GM12865 (cell line): ENCODE data around the gene LAMA1.

Source experiments
- DNase-seq: peaks from one replicate; pipeline ENCODE4 v3.0.0; 2010; ENCODE audit warnings: low read depth
- H3K4me3 ChIP-seq: 2 replicates; pipeline ENCODE4 v1.5.1; 2011; ENCODE audit warnings: mild to moderate bottlenecking, low read depth, low read length, control low read depth
- CTCF ChIP-seq: IDR thresholded peaks from 2 replicates; pipeline ENCODE4 v1.5.1; 2011; ENCODE audit warnings: low read length, control low read depth, low read depth, inconsistent platforms; ENCODE audit not compliant: insufficient read depth; ENCODE audit errors: missing control alignments

LAMA1 gene

DNA sequence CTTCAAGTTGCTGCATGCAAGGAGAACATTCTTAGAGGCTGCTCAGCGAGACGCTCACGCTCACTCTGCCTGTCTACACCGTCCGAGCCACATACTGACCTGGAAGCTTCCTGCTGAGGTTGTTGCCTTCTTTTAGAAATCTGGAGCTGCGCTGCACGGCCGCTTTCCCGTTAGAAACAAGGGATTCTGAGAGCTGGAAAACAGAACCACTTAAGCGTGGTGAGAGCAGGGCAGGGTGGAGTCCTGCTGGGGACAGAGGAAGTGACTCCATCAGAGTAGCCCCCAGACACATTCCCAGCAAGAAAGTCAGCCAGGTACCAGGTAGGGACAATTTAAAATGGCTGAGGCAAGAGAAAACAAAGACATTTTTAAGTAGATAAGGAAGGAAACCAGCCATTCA lies 135.2 kb downstream of the LAMA1 start:
- DNase-seq = no peak
- H3K4me3 ChIP-seq = no peak overlapping the region
- no peak for TF ChIP-seq CTCF

DNA sequence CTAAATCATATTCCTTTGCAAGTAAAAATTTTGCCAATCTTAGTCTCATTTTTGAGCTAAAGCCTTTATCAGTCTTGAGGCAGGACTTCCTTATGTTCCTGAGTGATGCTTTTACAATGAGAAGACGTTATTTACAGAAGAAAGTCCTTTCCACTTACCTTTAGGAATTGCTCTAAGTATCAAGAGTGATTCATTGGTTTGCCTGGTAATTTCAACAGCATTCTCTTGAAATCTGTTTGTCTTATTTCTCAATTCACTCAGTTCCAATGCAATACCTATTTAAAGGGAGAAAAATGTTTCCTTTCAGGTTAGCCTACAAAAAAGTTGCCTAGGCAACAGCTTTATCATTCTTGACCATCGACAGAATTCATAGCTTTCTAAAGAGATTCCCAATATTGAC lies 137.2 kb downstream of the LAMA1 start:
- H3K4me3 ChIP-seq = no peak overlapping the region
- DNase-seq = no peak
- no peak for TF ChIP-seq CTCF

DNA sequence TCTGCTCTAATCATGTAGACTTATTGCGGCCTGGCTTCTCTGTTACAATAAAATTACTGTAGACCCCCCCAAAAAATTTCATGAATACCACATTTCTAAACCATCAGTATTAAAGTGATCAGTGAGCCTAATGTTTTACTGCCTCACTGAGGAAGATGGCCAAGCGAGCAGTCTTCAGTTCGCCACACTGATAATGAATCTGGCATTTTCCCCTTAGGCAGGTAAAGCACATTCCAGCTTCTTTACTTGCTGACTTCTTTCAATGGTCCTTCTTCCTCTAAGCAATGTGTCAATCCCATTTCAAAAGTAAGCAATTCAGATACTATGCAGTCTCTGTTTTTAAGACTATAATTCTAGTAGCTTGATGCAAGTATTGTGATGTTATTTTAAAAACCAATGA lies 137.6 kb downstream of the LAMA1 start:
- DNase-seq = no peak
- H3K4me3 ChIP-seq = no peak overlapping the region
- no peak for TF ChIP-seq CTCF

GRCh38 chr18:6976935-6977334 lies 140.7 kb downstream of the LAMA1 start:
- no peak for DNase-seq
- TF ChIP-seq CTCF = no peak
- no peak overlapping the region for H3K4me3 ChIP-seq

- no peak for TF ChIP-seq CTCF
- H3K4me3 ChIP-seq = no peak overlapping the region
- DNase-seq = no peak
Measured at GRCh38 chr18:6975084-6975483, 142.5 kb downstream of the LAMA1 start.

DNA sequence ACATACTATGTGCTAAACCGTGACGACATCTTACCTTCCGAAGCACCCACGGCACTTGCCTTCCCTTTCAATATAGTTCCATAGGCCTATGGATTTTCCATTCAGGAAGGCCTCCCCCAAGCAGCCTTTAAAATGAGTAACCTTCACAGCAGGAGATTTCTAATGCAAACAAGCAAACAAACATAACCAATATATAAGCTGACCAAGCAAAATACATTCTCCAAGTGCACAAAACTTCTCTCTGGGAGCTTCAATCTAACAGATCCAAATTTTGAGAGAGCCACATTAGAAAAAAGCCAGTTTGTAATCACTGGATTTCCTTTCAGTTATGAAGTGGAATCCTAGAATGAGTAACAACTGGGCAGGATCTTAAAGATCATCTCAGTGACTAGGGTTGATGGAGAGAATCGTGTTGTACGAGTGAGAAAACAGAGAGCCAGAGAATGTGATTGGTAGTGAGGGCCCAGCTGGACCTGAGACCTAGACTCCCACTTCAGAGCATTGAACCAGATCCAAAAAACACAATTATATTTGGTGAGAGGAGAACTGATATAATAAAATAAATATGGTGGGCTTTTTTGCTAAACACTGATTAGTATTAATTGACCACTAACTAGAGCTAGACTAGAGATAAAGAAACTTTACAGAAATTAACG lies 145.6 kb downstream of the LAMA1 start:
- TF ChIP-seq CTCF = no peak
- H3K4me3 ChIP-seq = no peak overlapping the region
- DNase-seq = no peak

GRCh38 chr18:6963452-6964097 lies 154.0 kb downstream of the LAMA1 start:
- no peak for TF ChIP-seq CTCF
- H3K4me3 ChIP-seq = no peak overlapping the region
- DNase-seq = no peak
